Stomach smooth muscle (tissue), 2 donors: ENCODE results near the gene CCDC154.

Experiments used
- H3K27ac ChIP-seq: one replicate; pipeline ENCODE4 v1.7.0; 2013; ENCODE audit warnings: mild to moderate bottlenecking, low read length, inconsistent platforms
- H3K27me3 ChIP-seq, 2 donors: one replicate each; pipeline ENCODE4 v1.7.0; 2013; ENCODE audit warnings: low read length in 2 of 2; ENCODE audit not compliant: insufficient read depth in 2 of 2, control insufficient read depth in 1 of 2
- H3K36me3 ChIP-seq, 2 donors: one replicate each; pipeline ENCODE4 v1.7.0; 2013; ENCODE audit warnings: low read length in 2 of 2; ENCODE audit not compliant: control insufficient read depth in 2 of 2, insufficient read depth in 2 of 2
- H3K4me1 ChIP-seq: one replicate; pipeline ENCODE4 v1.7.0; 2013; ENCODE audit warnings: low read length; ENCODE audit not compliant: control insufficient read depth, insufficient read depth
- H3K4me3 ChIP-seq, 2 donors: one replicate each; pipeline ENCODE4 v1.7.0; 2013; ENCODE audit warnings: low read length in 2 of 2
- H3K9ac ChIP-seq, 2 donors: one replicate each; pipeline ENCODE4 v1.7.0; 2013; ENCODE audit warnings: low read length in 2 of 2, mild to moderate bottlenecking in 1 of 2
- H3K9me3 ChIP-seq, 2 donors: one replicate each; pipeline ENCODE4 v1.7.0; 2013; ENCODE audit warnings: low read length in 2 of 2; ENCODE audit not compliant: control insufficient read depth in 2 of 2
- donor health status: healthy.
- donor health status: Pancreatic carcinoma.

The CCDC154 gene

GRCh38 chr16:1413684-1414531, 30.4 kb downstream of the CCDC154 start:
- H3K27me3 ChIP-seq: no peaks in the 10 kb centered on the region
- H3K4me3 ChIP-seq: peak overlapping the region; percentile 67 to 86
- H3K27ac ChIP-seq: peak overlapping the region; percentile 55
- peaks cover 14% of the 10 kb centered on the region for H3K4me1 ChIP-seq
- peak overlapping the region; percentile 60 to 69 for H3K9ac ChIP-seq
- peaks cover 4% of the 10 kb centered on the region in 2 donors for H3K36me3 ChIP-seq
- no peaks in the 10 kb centered on the region for H3K9me3 ChIP-seq

- peaks cover 4% of the 10 kb centered on the region in 2 donors for H3K36me3 ChIP-seq
- H3K9ac ChIP-seq: no peak overlapping the region
- H3K27ac ChIP-seq: no peak overlapping the region
- H3K4me3 ChIP-seq: no peak overlapping the region
- no peaks in the 10 kb centered on the region for H3K9me3 ChIP-seq
- H3K4me1 ChIP-seq: peaks cover 19% of the 10 kb centered on the region
- no peaks in the 10 kb centered on the region for H3K27me3 ChIP-seq
Measured at GRCh38 chr16:1412847-1413246, 31.5 kb downstream of the CCDC154 start.

GRCh38 chr16:1408171-1408837, 36.1 kb downstream of the CCDC154 start:
- no peak overlapping the region for H3K27ac ChIP-seq
- peaks cover 4% of the 10 kb centered on the region in 2 donors for H3K36me3 ChIP-seq
- no peaks in the 10 kb centered on the region for H3K9me3 ChIP-seq
- peaks cover 16% of the 10 kb centered on the region for H3K4me1 ChIP-seq
- peak overlapping the region; percentile 63 to 75 for H3K4me3 ChIP-seq
- H3K9ac ChIP-seq: peak overlapping the region in 1 of 2 donors; percentile 45
- no peaks in the 10 kb centered on the region for H3K27me3 ChIP-seq

- H3K9me3 ChIP-seq: no peaks in the 10 kb centered on the region
- H3K27ac ChIP-seq: no peak overlapping the region
- H3K9ac ChIP-seq: peak overlapping the region in 1 of 2 donors; percentile 45
- H3K4me1 ChIP-seq: peaks cover 13% of the 10 kb centered on the region
- H3K4me3 ChIP-seq: peak overlapping the region; percentile 25 to 75
- no peaks in the 10 kb centered on the region for H3K27me3 ChIP-seq
- H3K36me3 ChIP-seq: peaks cover 6 to 7% of the 10 kb centered on the region in 2 donors
Measured at GRCh38 chr16:1407753-1408152, 36.6 kb downstream of the CCDC154 start.

GRCh38 chr16:1403733-1404132, 40.6 kb downstream of the CCDC154 start:
- Histone ChIP-seq H3K4me1 (peaks cover 8% of the 10 kb centered on the region), H3K4me3 (no peak overlapping the region), H3K9me3 (no peaks in the 10 kb centered on the region), H3K27me3 (no peaks in the 10 kb centered on the region), H3K27ac (no peak overlapping the region), H3K36me3 (peaks cover 16 to 21% of the 10 kb centered on the region in 2 donors), H3K9ac (no peak overlapping the region)

- H3K4me1 ChIP-seq: peaks cover 3% of the 10 kb centered on the region
- H3K9me3 ChIP-seq: no peaks in the 10 kb centered on the region
- no peaks in the 10 kb centered on the region for H3K27me3 ChIP-seq
- peaks cover 16 to 24% of the 10 kb centered on the region in 2 donors for H3K36me3 ChIP-seq
- no peak overlapping the region for H3K27ac ChIP-seq
- no peak overlapping the region for H3K4me3 ChIP-seq
- H3K9ac ChIP-seq: no peak overlapping the region
Measured at GRCh38 chr16:1403036-1403435, 41.3 kb downstream of the CCDC154 start.

- Histone ChIP-seq H3K9me3 (no peaks in the 10 kb centered on the region), H3K36me3 (peaks cover 16 to 25% of the 10 kb centered on the region in 2 donors), H3K27ac (no peak overlapping the region), H3K4me1 (no peaks in the 10 kb centered on the region), H3K9ac (no peak overlapping the region), H3K27me3 (no peaks in the 10 kb centered on the region), H3K4me3 (no peak overlapping the region)
Measured at GRCh38 chr16:1401758-1402154, 42.6 kb downstream of the CCDC154 start.

- Histone ChIP-seq H3K4me3 (no peak overlapping the region), H3K27me3 (no peaks in the 10 kb centered on the region), H3K9ac (no peak overlapping the region), H3K36me3 (peaks cover 16 to 25% of the 10 kb centered on the region in 2 donors), H3K27ac (no peak overlapping the region), H3K4me1 (no peaks in the 10 kb centered on the region), H3K9me3 (no peaks in the 10 kb centered on the region)
Measured at GRCh38 chr16:1401061-1401757, 43.1 kb downstream of the CCDC154 start.

GRCh38 chr16:1398826-1399581, 45.4 kb downstream of the CCDC154 start:
- Histone ChIP-seq H3K4me1 (no peaks in the 10 kb centered on the region), H3K9ac (no peak overlapping the region), H3K4me3 (no peak overlapping the region), H3K9me3 (no peaks in the 10 kb centered on the region), H3K27ac (no peak overlapping the region), H3K36me3 (peaks cover 19 to 29% of the 10 kb centered on the region in 2 donors), H3K27me3 (no peaks in the 10 kb centered on the region)

- H3K36me3 ChIP-seq: peaks cover 24 to 35% of the 10 kb centered on the region in 2 donors
Measured at GRCh38 chr16:1398351-1398750, 46.0 kb downstream of the CCDC154 start.

More at GRCh38 chr16:1398351-1398750, 46.0 kb downstream of the CCDC154 start:
- Histone ChIP-seq H3K4me3 (no peak overlapping the region), H3K27me3 (no peaks in the 10 kb centered on the region), H3K9ac (no peak overlapping the region), H3K4me1 (no peaks in the 10 kb centered on the region), H3K27ac (no peak overlapping the region), H3K9me3 (no peaks in the 10 kb centered on the region)
